WERI-Rb-1 (cell line): Measurements from ENCODE around the gene OR1S2.
"Not testable (repeated sequence)": the region's sequence is repeated elsewhere in the genome, so short reads cannot be mapped to it uniquely, and the experiment has no call there.

Source experiments
- DNase-seq: peaks from one replicate; pipeline ENCODE4 v3.0.0-alpha.2; 2020
- H3K27ac ChIP-seq: fragments of 250-450 bp; sonication (Bioruptor Pico); 2 replicates; pipeline ENCODE4 v1.5.1; 2020; ENCODE audit warnings: mild to moderate bottlenecking, moderate library complexity
- H3K27me3 ChIP-seq: fragments of 250-450 bp; sonication (Bioruptor Pico); 2 replicates; pipeline ENCODE4 v1.5.1; 2021; ENCODE audit warnings: mild to moderate bottlenecking, low read depth, moderate library complexity; ENCODE audit not compliant: insufficient read depth, severe bottlenecking
- H3K36me3 ChIP-seq: fragments of 250-450 bp; sonication (Bioruptor Pico); 2 replicates; pipeline ENCODE4 v1.5.1; 2020; ENCODE audit warnings: mild to moderate bottlenecking, moderate library complexity
- H3K4me3 ChIP-seq: 2 replicates; pipeline ENCODE4 v1.5.1; 2011; ENCODE audit warnings: low read depth, mild to moderate bottlenecking, control low read depth, low read length
- H3K9me3 ChIP-seq: fragments of 250-450 bp; sonication (Bioruptor Pico); 2 replicates; pipeline ENCODE4 v1.5.1; 2021; ENCODE audit warnings: mild to moderate bottlenecking, moderate library complexity; ENCODE audit not compliant: severe bottlenecking
- TF ChIP-seq, protein P1 (sequence below): IDR thresholded peaks from 2 replicates; pipeline ENCODE4 v1.5.1; 2011; ENCODE audit warnings: low read depth, mild to moderate bottlenecking, control low read depth, inconsistent platforms, low read length

OR1S2 gene, protein sequence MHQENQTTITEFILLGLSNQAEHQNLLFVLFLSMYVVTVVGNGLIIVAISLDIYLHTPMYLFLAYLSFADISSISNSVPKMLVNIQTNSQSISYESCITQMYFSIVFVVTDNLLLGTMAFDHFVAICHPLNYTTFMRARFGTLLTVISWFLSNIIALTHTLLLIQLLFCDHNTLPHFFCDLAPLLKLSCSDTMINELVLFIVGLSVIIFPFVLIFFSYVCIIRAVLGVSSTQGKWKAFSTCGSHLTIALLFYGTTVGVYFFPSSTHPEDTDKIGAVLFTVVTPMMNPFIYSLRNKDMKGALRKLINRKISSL

DNA sequence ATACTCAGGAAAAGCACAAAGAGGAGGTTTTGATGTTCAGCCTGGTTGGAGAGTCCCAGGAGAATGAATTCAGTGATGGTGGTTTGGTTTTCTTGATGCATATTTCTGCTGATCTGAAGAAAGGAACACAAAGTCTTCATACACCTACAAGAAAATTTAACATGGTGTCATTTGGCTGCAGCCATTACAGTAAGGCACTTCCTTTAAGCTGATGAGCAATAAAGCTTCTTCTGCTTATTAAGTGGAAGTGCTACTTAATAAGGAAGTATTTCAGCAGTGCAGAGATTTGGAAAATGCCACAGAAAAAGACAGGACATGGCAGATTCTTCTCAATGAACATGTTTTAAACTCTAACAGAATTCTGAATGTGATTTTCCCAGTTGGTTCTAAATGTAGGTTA is at the start of gene OR1S2:
Gene OR1S2, minus strand, starts transcription at position 101 of the 400 bp plus-strand sequence. Its CDS starts 0 bp downstream, at position 101.
- no peak within 1 kb of the TSS for H3K4me3 ChIP-seq
- TF ChIP-seq, protein P1, sequence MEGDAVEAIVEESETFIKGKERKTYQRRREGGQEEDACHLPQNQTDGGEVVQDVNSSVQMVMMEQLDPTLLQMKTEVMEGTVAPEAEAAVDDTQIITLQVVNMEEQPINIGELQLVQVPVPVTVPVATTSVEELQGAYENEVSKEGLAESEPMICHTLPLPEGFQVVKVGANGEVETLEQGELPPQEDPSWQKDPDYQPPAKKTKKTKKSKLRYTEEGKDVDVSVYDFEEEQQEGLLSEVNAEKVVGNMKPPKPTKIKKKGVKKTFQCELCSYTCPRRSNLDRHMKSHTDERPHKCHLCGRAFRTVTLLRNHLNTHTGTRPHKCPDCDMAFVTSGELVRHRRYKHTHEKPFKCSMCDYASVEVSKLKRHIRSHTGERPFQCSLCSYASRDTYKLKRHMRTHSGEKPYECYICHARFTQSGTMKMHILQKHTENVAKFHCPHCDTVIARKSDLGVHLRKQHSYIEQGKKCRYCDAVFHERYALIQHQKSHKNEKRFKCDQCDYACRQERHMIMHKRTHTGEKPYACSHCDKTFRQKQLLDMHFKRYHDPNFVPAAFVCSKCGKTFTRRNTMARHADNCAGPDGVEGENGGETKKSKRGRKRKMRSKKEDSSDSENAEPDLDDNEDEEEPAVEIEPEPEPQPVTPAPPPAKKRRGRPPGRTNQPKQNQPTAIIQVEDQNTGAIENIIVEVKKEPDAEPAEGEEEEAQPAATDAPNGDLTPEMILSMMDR = no peak
- H3K9me3 ChIP-seq = no peaks in the 10 kb centered on the region
- no peaks in the 10 kb centered on the region for H3K36me3 ChIP-seq
- DNase-seq = no peak
- peaks cover 28% of the 10 kb centered on the region for H3K27me3 ChIP-seq
- H3K27ac ChIP-seq = no peak within 1 kb of the TSS

DNA sequence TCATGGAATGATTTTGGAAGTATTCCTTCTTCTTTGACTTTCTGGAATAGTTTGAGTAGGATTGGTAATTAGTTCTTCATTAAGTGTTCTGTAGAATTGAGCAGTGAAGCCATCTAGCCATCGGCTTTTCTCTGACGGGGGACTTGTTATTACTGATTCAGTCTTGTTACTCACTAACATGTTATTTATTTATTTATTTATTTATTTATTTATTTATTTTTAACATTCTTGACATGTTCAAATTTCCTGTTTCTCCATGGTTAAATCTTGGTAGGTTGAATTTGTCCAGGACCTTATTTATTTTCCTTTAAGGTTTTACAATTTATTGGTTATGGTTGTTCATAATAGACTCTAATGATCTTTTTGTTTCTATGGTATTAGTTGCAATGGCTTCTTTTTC is 40.0 kb upstream of the OR1S2 start:
- H3K36me3 ChIP-seq = no peaks in the 10 kb centered on the region
- peaks cover 2% of the 10 kb centered on the region for H3K9me3 ChIP-seq
- H3K27ac ChIP-seq = no peak overlapping the region
- H3K4me3 ChIP-seq = no peak overlapping the region
- TF ChIP-seq, protein P1 = no peak
- no peaks in the 10 kb centered on the region for H3K27me3 ChIP-seq
- no peak for DNase-seq

DNA sequence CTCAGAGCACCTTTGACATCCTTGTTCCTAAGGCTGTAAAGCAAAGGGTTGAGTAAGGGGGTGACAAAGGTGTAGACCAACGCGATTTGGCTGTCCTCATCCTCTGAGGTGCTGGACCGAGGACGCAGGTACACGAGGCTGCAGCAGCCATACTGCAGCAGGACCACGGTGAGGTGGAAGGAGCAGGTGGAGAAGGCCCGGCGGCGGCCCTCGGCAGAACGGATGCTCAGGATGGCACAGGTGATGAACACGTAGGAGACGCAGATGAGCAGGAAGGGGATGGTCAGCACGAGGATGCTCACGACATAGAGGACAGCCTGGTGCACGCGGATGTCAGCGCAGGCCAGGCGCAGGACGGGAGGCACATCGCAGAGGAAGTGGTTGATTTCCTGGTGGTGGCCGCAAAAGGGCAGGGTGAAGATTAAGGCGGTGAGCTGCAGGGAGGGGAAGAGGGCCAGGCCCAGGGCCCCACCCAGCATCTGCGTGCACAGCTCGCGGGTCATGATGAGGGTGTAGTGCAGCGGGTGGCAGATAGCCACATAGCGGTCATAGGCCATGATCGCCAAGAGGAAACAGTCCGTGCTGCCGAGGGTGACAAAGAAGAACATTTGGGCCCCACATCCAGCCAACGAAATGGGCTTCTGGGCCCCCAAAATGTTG is 24.1 kb upstream of the OR1S2 start:
- DNase-seq = no peak
- TF ChIP-seq, protein P1 = no peak
- H3K9me3 ChIP-seq = no peaks in the 10 kb centered on the region

DNA sequence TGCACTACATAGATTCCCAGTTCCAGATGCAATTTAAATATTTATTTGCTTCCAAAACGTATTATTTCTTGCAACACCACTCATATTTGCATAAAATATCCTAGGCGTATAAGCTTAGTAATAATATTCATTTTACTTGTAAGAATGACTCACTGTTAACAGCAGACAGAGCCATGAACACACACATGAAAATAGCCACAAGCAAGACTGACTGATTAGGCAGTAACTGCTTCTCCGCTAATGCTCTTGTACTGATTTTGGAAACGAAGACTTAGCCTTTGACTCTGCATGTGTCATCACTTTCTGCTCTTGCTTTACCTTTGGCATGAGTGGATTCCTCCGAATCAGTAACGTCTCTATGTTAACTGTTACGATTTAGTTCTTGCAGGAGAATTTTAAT is 18.8 kb upstream of the OR1S2 start:
- H3K27ac ChIP-seq = no peak overlapping the region
- no peaks in the 10 kb centered on the region for H3K36me3 ChIP-seq
- H3K9me3 ChIP-seq = no peaks in the 10 kb centered on the region
- no peak overlapping the region for H3K4me3 ChIP-seq
- TF ChIP-seq, protein P1 = no peak
- peaks cover 47% of the 10 kb centered on the region for H3K27me3 ChIP-seq
- no peak for DNase-seq

More for the DNA sequence above, 24.1 kb upstream of the OR1S2 start:
- H3K27ac ChIP-seq = no peak overlapping the region
- no peak overlapping the region for H3K4me3 ChIP-seq
- peaks cover 48% of the 10 kb centered on the region for H3K27me3 ChIP-seq
- H3K36me3 ChIP-seq = no peaks in the 10 kb centered on the region

DNA sequence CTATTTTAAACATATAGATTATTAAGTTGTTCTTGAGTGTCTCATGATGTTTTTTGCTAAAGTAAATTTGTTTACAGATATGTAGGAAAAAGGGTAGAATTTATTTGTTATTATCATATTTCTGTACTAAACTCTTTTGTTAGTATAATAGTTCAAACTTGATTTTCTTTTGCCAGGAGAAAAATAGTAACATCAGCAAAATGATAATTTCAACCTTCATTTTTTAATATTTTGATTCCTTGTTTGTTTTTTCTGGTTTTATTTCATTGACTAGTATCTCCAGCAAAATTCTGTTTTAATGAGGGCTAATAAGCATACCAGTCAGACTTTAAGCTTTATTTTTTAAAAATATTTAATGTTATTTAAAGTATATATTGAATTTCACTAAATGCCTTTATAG is 12.5 kb upstream of the OR1S2 start:
- TF ChIP-seq, protein P1 = no peak
- H3K9me3 ChIP-seq = no peaks in the 10 kb centered on the region
- H3K4me3 ChIP-seq = no peak overlapping the region
- no peaks in the 10 kb centered on the region for H3K36me3 ChIP-seq
- H3K27me3 ChIP-seq = peaks cover 43% of the 10 kb centered on the region
- no peak for DNase-seq
- no peak overlapping the region for H3K27ac ChIP-seq

DNA sequence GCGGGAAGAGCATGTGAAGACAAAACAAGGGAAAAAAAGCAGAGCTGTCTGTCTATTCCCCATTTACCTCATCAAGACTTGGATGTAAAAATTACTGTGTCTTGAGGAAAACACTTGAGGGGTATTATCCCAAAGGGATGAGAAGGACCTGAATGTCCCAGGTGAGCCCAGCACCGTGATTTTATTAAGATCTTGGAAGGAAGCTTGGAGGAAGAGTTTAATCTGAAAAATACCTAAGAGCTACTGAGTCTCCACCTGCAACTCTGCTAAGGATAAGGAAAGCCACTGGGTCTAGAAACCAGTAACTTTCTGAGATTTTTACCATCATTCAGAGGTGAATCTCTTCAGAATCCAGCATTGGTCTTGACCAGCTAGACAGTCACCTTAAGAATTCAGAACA is 8.5 kb upstream of the OR1S2 start, which contains the start of gene OR1S1:
Gene OR1S1, plus strand, starts transcription at position 301 of the 400 bp plus-strand sequence.
- H3K36me3 ChIP-seq, DNase-seq, H3K9me3 ChIP-seq, H3K27ac ChIP-seq, H3K4me3 ChIP-seq: not testable (repeated sequence)
- peaks cover 40% of the 10 kb centered on the region for H3K27me3 ChIP-seq
